GM21447 (cell line): ENCODE measurements around the gene STPG2.

ENCODE experiments used
- ATAC-seq: cut with Tn5 transposase; IDR thresholded peaks from one replicate; pipeline ENCODE4 v1.9.1; 2021; ENCODE audit not compliant: unreplicated experiment

The STPG2 gene

GRCh38 chr4:97836662-97837061, 306.6 kb downstream of the STPG2 start:
- ATAC-seq, result no peak

DNA sequence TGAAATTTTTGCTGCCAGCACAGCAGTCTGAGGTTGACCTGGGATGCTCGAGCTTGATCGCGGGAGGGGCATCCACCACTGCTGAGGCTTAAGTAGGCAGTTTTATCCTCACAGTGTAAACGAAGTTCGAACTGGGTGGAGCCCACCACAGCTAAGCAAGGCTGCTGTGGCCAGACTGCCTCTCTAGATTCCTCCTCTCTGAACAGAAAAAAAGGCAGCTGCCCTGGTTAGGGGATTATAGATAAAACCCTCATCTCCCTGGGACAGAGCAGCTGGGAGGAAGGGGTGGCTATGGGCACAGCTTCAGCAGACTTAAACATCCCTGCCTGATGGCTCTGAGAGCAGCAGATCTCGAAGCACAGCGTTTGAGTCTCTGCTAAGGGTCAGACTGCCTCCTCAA, 314.6 kb downstream of the STPG2 start:
- ATAC-seq, result no peak

DNA sequence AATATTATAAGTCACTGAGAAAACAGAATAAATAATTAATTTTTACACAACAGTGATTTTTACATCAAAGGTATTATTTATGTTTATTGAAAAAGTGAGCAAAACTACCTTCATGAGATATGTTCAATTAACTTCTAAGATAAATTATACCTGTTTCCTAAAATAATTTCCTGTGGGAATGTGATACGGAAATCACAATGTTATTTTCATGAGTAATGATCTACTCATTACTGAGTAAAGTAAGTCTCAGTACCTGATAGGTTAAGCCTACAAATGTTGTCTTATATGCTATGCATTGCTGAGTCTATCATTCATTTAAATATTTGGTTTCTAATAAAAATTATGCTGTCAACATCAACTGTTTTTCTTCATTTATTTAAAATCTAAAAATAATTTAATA, 324.0 kb downstream of the STPG2 start:
- no peak for ATAC-seq

GRCh38 chr4:97812768-97813167, 330.5 kb downstream of the STPG2 start:
- no peak for ATAC-seq

- no peak for ATAC-seq
Measured at GRCh38 chr4:97786306-97786920, 356.9 kb downstream of the STPG2 start.

GRCh38 chr4:97778174-97778573, 365.1 kb downstream of the STPG2 start:
- ATAC-seq, result no peak

DNA sequence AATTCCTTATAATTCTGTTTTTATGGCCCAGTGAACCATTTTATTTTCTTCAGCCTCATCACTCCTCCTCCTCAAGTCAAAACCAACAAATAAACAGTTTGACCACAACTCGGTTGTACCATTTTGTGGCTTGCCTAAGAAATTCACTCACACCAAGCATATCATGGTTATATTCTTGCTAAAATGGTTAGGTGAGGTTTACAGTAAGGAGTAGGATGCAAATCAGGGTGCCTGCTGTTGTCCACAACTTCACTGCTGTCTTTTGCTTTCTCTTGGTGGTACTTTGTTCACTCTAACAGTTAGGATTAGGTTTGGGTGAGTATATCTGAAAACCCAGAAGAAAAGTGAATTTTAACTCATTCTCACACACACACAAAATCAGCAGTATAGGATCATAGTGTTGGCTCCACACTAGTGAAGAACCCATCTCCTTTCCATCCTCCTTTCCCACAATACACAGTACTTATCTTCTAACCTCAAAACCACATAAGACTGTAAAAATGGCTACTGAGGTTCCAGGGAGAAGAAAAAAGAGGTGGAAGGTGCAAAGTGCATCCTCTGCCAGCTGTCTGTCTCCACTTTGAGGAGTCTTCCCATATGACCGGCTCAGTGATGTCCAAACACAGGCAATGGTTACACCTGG, 368.8 kb downstream of the STPG2 start:
- no peak for ATAC-seq

- ATAC-seq, result no peak
Measured at GRCh38 chr4:97770222-97770621, 373.1 kb downstream of the STPG2 start.

GRCh38 chr4:97762115-97762512, 381.2 kb downstream of the STPG2 start:
- ATAC-seq, result no peak

- ATAC-seq, result no peak
Measured at GRCh38 chr4:97761445-97762114, 381.7 kb downstream of the STPG2 start.

GRCh38 chr4:97759785-97760184, 383.5 kb downstream of the STPG2 start:
- ATAC-seq, result no peak

DNA sequence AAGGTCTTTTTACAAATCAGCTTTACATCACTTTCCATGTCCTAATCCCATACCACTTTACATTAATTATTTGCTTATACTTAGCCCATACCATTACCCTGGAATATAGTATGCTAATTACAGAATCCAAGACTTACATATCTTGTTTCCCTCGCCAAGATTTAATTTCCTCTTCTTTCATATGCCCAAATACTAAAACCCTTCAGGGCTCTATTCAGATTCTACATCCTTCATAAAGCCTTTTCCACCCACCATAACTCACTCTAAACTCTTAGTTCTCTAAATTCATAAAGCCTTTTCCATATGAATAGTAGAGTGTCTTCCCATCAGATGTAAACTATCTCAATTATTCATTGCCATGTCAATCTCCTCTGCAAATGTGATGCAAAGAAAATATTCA, 390.7 kb downstream of the STPG2 start:
- ATAC-seq, result no peak

- no peak for ATAC-seq
Measured at GRCh38 chr4:97747945-97748344, 395.3 kb downstream of the STPG2 start.

- ATAC-seq, result no peak
Measured at GRCh38 chr4:97720869-97721432, 422.3 kb downstream of the STPG2 start.

GRCh38 chr4:97691111-97691605, 452.1 kb downstream of the STPG2 start:
- no peak for ATAC-seq

DNA sequence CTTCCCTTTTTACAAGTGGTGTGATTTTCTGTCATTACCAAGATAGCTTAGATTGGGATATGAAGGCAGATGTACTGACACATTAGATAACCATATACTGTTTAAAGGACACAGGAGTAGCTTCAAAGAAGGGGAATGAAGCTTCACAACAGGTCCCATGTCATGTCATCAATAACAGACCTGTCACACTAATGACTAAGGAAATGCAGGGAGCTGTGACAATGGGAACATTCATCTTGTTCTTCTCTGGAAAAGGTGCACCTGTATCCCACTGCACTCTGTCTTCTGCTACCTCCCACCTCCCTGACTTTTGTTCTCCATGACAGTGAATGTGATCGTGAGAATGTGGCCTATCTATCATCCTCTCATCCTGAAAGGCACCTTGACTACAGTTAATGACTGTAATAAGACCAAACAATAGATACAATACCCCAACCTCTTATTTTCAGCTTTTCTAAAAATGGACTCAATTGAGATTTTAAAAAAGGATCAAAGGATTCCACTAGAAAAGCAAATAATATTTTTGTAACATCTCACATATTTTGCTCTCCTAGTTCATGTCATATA, 472.5 kb downstream of the STPG2 start:
- no peak for ATAC-seq

DNA sequence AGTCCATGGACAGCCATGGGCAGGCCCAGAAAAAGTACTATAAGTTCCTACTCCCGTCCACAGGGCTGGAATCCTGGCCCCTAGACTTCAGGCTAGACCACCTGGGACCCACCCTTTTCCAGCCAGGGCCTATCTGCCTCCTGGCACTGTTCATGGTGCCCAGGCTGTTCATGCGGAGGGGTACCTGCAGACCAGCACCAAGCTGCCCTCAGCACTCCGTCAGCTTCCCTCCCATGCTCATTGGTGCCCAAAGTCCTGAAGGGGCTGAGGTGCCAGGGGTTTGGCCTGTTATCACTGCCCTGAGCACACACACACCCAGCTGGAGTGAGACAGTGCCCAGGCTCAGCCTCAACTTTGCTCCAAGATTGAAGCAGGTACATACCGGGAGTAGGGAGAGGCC, 477.7 kb downstream of the STPG2 start:
- ATAC-seq, result no peak

GRCh38 chr4:97664741-97665140, 478.5 kb downstream of the STPG2 start:
- no peak for ATAC-seq

- no peak for ATAC-seq
Measured at GRCh38 chr4:97662133-97662532, 481.1 kb downstream of the STPG2 start.

DNA sequence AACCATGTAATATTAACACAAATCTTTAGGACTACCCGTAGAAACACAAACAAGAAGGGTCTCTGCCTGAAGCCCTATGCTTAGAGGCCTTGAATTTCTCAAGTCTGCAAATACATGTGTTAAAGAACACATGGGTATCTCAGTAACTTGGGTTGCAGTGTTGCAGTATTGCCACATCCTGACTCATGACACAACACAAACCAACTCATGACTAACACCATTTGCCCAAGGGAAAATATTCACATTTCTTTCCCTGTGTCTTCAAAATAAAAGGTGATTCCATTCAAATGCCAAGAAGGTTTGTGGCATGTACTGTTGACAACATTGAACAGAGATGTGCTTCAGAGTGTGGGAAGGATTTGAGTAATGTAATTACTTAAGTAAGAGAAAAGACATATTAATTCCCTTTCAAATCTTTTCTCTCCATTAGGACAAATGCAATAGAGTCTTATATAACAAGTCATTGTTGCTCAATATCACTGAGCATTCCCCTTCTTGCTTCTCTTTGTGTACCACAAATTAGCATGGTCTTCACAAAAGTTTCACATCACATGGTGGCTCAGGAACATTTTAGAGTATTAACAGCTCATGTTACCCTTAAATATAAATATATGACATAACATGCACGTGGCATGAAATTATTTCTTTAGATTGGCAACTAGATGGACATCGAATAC, 487.1 kb downstream of the STPG2 start:
- ATAC-seq, result no peak

GRCh38 chr4:97653701-97654100, 489.6 kb downstream of the STPG2 start:
- no peak for ATAC-seq
